Measurements from ENCODE around the gene IL20RA.

The IL20RA gene

GRCh38 chr6:136971609-136972008 is 73.2 kb downstream of the IL20RA start:
- DNase-seq (ENCODE audit: extremely low spot score) = no peak
- ChIA-PET POLR2A (no interaction called here), CTCF (interaction anchor here (1.1 to 1.8 kb wide), 4 partner anchors 9 to 1221 kb away, joined by 3 to 6 read pairs (median 4); no protein-coding TSS in a partner anchor)
- TF ChIP-seq, protein P1, sequence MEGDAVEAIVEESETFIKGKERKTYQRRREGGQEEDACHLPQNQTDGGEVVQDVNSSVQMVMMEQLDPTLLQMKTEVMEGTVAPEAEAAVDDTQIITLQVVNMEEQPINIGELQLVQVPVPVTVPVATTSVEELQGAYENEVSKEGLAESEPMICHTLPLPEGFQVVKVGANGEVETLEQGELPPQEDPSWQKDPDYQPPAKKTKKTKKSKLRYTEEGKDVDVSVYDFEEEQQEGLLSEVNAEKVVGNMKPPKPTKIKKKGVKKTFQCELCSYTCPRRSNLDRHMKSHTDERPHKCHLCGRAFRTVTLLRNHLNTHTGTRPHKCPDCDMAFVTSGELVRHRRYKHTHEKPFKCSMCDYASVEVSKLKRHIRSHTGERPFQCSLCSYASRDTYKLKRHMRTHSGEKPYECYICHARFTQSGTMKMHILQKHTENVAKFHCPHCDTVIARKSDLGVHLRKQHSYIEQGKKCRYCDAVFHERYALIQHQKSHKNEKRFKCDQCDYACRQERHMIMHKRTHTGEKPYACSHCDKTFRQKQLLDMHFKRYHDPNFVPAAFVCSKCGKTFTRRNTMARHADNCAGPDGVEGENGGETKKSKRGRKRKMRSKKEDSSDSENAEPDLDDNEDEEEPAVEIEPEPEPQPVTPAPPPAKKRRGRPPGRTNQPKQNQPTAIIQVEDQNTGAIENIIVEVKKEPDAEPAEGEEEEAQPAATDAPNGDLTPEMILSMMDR (IDR thresholded peaks at IDR 0.05; ENCODE audit: control extremely low read depth, extremely low read depth, low read depth, missing control alignments) = no peak

DNA sequence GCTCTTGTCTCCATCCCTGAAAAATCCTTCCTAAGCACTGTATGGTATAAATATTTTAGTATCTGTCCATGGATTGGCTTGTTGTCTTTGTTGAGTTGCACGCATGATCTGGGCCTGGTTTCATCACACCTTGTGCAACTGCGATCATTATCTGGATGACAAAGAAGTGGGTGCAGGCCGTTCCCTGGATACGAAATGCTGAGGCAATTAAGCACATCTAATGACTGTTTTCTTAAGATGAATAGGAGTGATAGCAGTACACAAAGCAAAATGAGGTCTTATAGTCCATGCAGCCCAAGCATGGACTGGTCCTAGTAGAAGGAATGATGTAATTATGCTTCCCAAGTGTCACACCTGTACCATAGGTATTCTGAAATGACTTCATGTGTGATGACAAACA is 74.8 kb downstream of the IL20RA start:
- CTCF ChIA-PET = interaction anchor here (0.8 to 1.9 kb wide), 5 partner anchors 10 to 1239 kb away, joined by 3 to 5 read pairs (median 4); no protein-coding TSS in a partner anchor
- POLR2A ChIA-PET = no interaction called here
- DNase-seq (ENCODE audit: extremely low spot score) = no peak
- TF ChIP-seq, protein P1 (IDR thresholded peaks at IDR 0.05; ENCODE audit: control extremely low read depth, extremely low read depth, low read depth, missing control alignments) = no peak

DNA sequence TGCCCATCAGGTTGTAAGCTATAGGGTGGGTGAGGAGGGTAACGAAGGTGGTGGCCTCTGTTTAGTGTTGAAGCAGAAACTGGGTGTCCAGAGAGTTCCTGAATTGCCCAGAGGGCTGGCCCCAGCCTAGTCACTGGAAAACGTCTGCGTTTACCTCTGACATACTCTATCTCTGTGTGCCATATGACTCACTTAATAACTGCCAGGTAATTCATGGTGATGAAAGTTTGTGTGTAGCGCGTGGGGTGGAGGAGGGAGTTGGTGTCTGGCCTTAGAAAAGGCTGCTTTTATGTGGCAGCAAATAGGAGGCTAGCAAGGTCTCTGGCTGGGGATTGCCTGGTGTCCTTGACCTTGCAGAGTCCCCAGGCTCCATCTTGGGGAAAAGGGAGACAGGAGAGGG is 75.3 kb downstream of the IL20RA start:
- ChIA-PET POLR2A (no interaction called here), CTCF (interaction anchor here (1.0 to 1.9 kb wide), 6 partner anchors 10 to 1239 kb away, joined by 3 to 6 read pairs (median 4); no protein-coding TSS in a partner anchor)
- no peak for DNase-seq (ENCODE audit: extremely low spot score)
- TF ChIP-seq, protein P1 (IDR thresholded peaks at IDR 0.05; ENCODE audit: control extremely low read depth, extremely low read depth, low read depth, missing control alignments) = no peak

GRCh38 chr6:136968837-136969236 is 75.9 kb downstream of the IL20RA start:
- ChIA-PET CTCF (interaction anchor here (0.6 to 1.9 kb wide), 8 partner anchors 9 to 1240 kb away, joined by 3 to 6 read pairs (median 4); no protein-coding TSS in a partner anchor), POLR2A (no interaction called here)
- DNase-seq (ENCODE audit: extremely low spot score) = no peak
- TF ChIP-seq, protein P1 (IDR thresholded peaks at IDR 0.05; ENCODE audit: control extremely low read depth, extremely low read depth, low read depth, missing control alignments) = no peak

GRCh38 chr6:136967876-136968752 is 76.7 kb downstream of the IL20RA start:
- DNase-seq (ENCODE audit: extremely low spot score) = peak; percentile 83
- CTCF ChIA-PET = interaction anchor here (0.6 to 1.9 kb wide), 12 partner anchors 9 to 674 kb away, joined by 3 to 6 read pairs (median 3); partner anchors contain the start of gene MAP3K5
- TF ChIP-seq, protein P1 (IDR thresholded peaks at IDR 0.05; ENCODE audit: control extremely low read depth, extremely low read depth, low read depth, missing control alignments) = peak; percentile 81
- POLR2A ChIA-PET = no interaction called here

GRCh38 chr6:136964398-136964797 is 80.4 kb downstream of the IL20RA start:
- CTCF ChIA-PET = interaction anchor here (1.2 to 1.5 kb wide), 3 partner anchors 21 to 449 kb away, joined by 3 to 4 read pairs (median 3); no protein-coding TSS in a partner anchor
- DNase-seq (ENCODE audit: extremely low spot score) = no peak
- POLR2A ChIA-PET = no interaction called here

More at GRCh38 chr6:136964398-136964797, 80.4 kb downstream of the IL20RA start:
- TF ChIP-seq, protein P1 (IDR thresholded peaks at IDR 0.05; ENCODE audit: control extremely low read depth, extremely low read depth, low read depth, missing control alignments) = no peak

All from GM10248 (cell line).